GM21825 (cell line): ENCODE results near the gene SLC16A13.
"Not testable (repeated sequence)": the region's sequence is repeated elsewhere in the genome, so short reads cannot be mapped to it uniquely, and the experiment has no call there.

Experiments
- ATAC-seq: cut with Tn5 transposase; IDR thresholded peaks from one replicate; pipeline ENCODE4 v1.9.1; 2021; ENCODE audit warnings: mild to moderate bottlenecking, moderate library complexity; ENCODE audit not compliant: unreplicated experiment

The SLC16A13 gene

GRCh38 chr17:7035591-7036368, at the start of gene SLC16A13:
Gene SLC16A13 (plus strand): TSS chr17:7036015. CDS start chr17:7036383, 368 bp downstream.
- peak; percentile 92 for ATAC-seq

- no peak for ATAC-seq
These were observed 49.1 kb upstream of the SLC16A13 start for GRCh38 chr17:6986676-6987075.

- ATAC-seq = no peak
These were observed 46.0 kb upstream of the SLC16A13 start for GRCh38 chr17:6989779-6990178.

- ATAC-seq = not testable (repeated sequence)
These were observed 42.2 kb upstream of the SLC16A13 start for GRCh38 chr17:6993613-6994056.

GRCh38 chr17:6994118-6994598, 41.7 kb upstream of the SLC16A13 start:
- ATAC-seq = no peak

GRCh38 chr17:6994666-6995256, 41.1 kb upstream of the SLC16A13 start:
- ATAC-seq = no peak

- no peak for ATAC-seq
These were observed 40.1 kb upstream of the SLC16A13 start, which contains the start of gene ALOX12 for GRCh38 chr17:6995500-6996255. Gene ALOX12 (plus strand): TSS chr17:6996049. CDS start chr17:6996118, 69 bp downstream.

GRCh38 chr17:6996256-6997011, 39.4 kb upstream of the SLC16A13 start:
- no peak for ATAC-seq

- no peak for ATAC-seq
These were observed 38.6 kb upstream of the SLC16A13 start for GRCh38 chr17:6997171-6997570.

- no peak for ATAC-seq
These were observed 36.8 kb upstream of the SLC16A13 start for GRCh38 chr17:6998855-6999508.

- ATAC-seq = no peak
These were observed 34.4 kb upstream of the SLC16A13 start for GRCh38 chr17:7001318-7001961.

GRCh38 chr17:7002288-7003047, 33.3 kb upstream of the SLC16A13 start:
- ATAC-seq = no peak

GRCh38 chr17:7003745-7004144, 32.1 kb upstream of the SLC16A13 start:
- no peak for ATAC-seq

GRCh38 chr17:7004398-7005253, 31.2 kb upstream of the SLC16A13 start:
- no peak for ATAC-seq

GRCh38 chr17:7005716-7006115, 30.1 kb upstream of the SLC16A13 start:
- ATAC-seq = no peak

GRCh38 chr17:7007143-7007542, 28.7 kb upstream of the SLC16A13 start:
- no peak for ATAC-seq

GRCh38 chr17:7010523-7010922, 25.3 kb upstream of the SLC16A13 start:
- no peak for ATAC-seq

- ATAC-seq = no peak
These were observed 24.4 kb upstream of the SLC16A13 start for GRCh38 chr17:7011415-7011814.
